HG02610 (cell line): ENCODE measurements around the gene TMEM247.

Experiments used
- ATAC-seq: cut with Tn5 transposase; IDR thresholded peaks from one replicate; pipeline ENCODE4 v1.9.1; 2021; ENCODE audit warnings: mild to moderate bottlenecking, moderate library complexity; ENCODE audit not compliant: unreplicated experiment

The TMEM247 gene

DNA sequence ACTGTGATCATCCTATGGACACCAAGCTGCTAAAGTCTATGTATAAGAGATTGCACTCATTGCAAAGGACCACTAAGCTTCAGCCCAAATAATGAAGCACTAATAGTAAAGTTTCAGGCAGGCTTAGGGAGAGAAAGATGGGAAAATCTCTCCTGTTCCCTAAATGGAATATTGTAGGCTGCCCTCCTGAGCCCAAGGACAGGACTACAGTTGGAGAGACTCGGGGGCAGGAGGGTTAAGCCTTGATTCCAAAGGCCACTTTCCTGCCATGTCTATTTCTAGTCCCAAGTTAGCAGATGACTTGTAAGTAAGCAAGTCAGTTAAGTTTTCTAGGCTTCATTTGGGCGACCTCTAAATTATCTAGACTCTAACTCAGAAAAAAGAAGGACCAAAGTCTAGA lies 9.0 kb downstream of the TMEM247 start:
- ATAC-seq, result no peak

DNA sequence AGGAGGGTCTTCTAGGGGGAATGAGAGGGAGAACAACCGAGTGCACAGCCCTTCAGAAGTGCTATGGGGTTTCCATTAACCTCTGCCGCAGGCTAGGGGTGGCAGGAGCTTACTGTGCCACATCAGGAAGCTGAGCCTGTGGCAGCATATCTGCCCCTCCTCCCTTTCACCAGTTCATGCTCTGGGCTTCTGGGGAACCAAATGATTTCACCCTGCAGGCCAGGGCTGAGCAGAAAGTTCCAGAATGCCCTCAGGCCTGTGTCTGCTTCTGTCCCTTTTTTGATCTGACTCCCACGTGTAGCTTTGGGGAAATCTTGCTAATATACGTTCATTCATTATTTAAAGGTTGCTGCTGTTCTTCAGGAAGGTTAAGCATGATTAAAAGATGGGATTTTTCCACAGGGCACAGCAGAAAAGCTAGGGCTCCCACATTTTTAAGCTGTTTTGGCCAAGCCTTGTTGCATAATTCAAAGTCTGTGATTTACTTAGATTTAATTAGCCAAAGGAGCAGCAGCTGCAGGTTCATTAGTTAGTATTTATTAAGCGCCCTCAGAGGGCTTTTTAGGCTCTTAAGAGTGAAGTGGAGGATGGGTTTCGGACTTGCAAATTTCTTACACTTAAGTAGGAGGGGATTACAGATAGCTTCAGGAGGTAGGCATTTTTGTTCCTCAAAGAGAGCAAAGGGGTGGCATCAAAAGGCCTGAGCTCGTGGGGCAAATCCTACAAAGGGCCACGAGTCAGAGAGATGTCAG lies 10.2 kb downstream of the TMEM247 start:
- no peak for ATAC-seq

DNA sequence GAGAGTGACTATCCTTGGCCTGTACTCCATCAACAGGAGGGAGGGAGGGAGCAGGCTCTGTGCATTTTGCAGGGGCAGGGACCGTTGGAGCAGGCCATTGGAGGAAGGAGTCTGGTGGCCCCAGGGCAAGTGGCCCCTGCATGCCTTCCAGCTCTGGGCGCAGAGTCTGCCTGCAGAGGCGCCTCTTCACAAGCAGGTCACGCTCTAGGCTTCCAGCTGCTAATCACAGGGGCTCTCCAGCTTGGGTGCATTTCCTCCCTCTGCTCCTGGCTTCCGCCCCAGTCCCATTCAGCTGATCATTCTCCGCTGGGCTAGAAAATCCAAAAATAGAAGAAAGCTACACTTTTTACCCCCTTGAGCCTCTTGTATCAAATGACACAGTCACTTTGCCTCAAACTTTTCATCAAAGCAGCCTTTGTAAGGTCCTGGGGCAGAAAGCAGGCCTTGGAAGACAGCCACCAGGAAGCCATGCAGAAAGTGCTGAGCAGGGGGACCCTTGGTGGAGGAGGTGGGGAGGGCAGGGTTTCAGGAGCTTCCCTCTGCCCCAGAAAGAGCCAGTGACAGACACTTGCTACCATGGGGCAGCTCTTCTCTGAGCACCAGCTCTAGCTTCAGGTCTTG lies 11.3 kb downstream of the TMEM247 start:
- peak; percentile 68 for ATAC-seq

DNA sequence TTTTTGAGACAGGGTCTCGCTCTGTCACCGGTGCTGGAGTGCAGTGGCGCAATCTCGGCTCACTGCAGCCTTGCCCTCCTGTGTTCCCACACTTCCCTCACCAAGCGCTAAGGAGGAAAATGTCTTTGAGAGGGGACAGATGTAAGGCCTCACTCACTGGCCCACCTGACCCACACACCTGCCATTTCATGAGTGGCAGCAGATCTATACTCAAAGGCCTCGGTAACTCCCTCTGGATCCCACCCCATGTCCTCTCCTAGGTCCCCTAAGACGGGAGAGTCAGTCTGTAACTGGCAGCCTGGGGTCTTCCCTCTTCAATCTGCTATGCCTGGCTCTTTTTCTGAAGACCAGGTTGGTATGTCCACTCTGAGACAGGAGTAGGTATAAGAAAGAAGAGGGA lies 12.9 kb downstream of the TMEM247 start:
- ATAC-seq, result no peak

DNA sequence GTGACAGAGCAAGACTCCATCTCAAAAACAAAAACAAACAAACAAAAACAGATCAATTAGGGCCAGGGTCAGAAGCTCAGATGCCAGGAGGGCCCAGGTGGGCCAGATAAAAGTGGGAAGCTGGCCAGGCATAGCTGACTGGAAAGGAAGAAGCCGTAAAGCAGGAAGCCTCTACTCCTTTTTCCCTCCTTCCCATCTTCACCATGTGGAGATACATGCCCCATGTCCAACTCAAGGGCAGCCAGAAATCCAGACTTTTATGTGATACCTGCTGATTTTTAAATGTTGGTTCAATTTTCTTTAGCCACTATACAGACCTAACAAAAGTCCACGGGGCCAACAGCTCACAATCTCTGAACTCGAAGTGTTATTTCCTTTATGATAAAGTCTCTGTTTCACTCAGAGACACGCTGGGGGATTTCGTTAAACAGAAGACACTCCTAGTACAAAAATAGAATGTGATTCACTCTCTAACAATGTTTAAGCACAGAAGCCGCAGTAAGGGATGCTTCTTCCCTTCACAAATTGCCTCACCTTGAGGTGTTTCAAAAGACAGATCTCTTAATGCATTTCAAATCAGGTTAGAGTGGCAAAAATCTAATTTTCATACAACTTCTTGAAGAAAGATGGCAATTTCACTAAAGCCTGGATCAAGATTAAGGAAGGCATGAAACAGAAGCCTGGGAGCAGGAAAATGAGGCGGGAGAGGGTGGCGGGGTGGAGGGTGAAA lies 14.0 kb downstream of the TMEM247 start:
- peak; percentile 85 for ATAC-seq

DNA sequence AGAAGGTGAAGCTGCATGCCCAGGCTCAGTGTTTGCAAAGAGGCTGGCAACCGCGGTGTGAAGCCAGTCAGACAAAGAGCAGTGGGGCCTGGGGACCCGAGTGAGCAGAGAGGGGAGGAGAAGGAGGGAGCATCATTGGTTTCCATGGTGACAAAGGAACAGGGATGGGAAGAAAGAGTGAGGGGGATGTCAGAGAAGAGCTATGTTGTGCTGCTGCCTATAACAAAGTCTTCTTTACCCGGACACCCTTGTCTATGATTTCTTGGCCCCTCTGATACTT lies 14.5 kb downstream of the TMEM247 start:
- ATAC-seq, result no peak

DNA sequence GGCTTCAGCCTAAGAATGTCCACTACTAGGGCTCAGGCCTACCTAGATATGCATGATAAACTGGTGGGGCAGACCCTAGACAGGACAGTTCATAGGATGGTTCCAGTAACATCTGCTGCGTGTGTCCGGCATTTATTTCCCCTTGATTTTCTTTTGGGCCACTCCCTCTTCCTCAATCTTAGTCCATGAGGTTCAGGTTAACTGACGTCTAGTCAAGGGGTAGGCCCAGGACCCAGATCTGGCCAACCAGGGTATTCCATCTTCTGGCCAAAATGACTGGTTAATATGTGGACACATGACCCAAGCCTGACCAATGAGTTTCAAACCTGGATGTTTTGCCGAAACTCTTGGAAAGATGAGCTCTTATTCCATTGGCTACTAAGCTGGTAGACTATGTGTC lies 15.2 kb downstream of the TMEM247 start:
- no peak for ATAC-seq

DNA sequence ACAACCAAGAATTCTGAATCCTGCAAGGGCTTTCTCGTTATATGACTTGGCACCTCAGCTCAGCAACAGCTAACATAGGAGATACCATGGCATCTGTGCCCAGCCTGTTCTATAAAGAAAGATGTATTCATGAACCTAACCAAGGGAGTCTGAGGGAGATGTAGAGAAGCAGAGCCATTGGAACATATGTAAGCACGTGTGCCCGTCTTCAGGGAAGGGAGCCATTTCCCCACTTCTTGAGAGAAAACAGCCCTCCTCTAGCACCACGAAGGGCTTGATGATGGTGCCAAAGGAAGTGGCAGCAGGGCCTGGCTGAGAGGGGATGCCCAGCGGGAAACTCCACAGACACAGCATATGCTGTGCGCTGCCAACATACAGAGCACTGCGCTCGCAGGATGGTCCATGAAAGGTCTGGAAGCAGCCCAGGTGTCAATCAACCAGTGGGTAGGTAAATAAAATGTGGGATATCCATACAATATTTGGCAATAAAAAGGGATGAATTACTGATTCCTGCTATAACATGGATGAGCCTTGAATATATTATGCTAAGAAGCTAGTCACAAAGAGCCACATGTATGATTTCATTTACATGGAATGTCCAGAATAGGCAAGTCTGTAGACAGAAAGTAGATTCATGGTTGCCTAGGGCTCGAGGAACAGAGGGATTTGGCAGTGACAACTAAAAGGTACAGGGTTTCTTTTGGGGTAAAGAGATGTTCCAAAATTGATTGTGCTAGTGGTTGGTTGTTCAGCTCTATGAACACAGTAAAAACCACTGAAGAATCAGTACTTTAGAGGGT lies 16.1 kb downstream of the TMEM247 start:
- ATAC-seq, result no peak

DNA sequence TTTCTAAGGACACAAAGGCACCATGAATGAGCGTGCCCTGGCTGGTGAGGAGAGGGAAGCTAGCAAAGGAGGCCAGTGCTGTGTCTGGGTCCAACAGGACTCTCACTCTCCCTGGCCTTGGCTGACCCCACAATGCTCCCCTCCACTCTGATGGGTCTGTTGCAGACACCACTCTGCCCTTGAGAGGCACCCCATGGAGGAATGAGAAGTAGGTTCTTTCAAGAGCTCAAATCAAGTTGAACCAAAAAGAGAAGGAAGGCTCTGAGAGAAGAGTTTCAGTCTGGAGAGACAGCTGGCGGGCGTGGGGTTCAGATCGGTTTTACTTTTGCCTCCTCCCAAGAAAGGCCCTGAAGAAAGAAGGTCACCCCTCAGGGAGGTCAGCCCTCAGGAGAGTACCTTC lies 18.4 kb downstream of the TMEM247 start:
- no peak for ATAC-seq

DNA sequence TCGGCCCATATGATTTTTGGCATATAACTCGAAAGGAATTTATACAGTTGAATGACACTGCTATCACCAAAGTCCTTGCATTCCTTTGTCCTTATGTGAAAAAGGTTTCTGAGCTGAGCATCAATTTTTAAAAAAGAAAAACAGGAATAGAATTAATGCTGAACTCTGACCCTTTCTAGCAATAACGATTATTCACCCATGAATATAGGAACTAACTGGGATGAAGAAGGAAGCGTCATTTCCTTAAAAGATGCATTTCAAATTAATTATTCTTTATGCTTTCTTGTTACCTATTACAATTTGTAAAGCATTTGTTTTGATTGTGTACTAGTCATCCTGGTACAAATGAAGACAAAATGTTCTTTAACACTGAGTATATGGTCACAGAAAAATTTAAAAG lies 19.3 kb downstream of the TMEM247 start:
- ATAC-seq, result no peak

DNA sequence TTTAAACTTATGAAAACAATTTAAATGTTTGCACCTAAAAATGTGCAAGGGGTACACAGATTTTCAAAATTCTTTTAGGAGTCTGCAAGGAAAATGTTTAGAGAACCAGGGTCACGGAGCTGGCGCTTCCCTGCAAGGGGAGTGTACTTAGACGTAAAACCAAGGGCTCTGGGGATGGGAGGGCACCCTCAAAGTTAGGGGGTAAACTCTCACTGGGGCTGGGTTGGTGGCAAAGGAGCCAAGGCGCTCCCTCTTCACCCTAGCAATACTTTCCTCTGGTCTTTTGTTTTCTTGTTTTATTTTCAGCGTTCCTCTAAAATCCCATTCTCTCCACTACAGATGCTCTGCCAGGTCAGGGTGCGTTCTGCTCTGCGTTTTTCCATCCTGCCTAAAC lies 20.0 kb downstream of the TMEM247 start:
- ATAC-seq, result no peak

DNA sequence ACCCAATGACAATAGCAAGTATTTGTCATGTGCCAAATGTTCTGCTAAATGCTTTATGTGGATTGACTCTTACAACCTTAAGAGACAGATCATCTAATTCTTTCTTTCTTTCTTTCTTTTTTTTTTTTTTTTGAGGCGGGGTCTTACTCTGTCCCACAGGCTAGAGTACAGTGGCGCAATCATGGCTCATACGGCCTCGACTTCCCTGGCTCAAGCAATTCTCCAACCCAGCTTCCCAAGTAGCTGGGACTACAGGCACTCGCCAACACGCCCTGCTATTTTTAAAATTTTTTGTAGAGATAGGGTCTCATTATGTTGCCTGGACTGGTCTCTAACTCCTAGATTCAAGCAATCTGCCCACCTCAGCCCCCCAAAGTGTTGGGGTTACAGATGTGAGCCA lies 21.4 kb downstream of the TMEM247 start:
- ATAC-seq, result no peak

DNA sequence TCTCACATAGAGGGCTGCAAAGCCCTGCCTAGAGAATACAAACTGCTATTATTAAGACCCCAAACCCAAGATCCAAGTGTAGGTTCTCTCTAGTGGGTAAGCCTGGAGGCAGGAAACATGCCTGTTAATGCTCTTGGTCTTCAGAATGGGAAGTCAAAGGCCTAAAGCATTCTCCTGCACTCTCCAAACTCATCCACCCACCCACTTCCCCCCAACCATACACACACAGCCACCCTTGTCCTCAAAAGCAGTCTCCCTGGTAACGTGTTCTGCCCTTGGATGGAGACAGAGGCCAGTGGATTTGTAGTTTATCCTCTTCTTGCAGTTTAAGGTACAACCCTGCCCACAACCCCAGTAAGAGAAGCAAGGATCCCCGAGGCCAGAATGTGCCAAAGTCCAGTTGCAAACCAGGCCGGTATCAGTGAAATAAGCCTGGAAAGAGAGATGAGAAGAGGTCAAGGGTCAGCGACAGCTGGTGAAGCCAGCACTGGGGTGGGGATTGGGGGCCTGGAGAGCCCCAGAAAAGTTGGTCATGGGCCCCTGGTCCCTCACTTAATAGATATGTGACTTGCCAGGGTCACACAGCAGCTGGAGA lies 23.0 kb downstream of the TMEM247 start:
- ATAC-seq, result no peak

DNA sequence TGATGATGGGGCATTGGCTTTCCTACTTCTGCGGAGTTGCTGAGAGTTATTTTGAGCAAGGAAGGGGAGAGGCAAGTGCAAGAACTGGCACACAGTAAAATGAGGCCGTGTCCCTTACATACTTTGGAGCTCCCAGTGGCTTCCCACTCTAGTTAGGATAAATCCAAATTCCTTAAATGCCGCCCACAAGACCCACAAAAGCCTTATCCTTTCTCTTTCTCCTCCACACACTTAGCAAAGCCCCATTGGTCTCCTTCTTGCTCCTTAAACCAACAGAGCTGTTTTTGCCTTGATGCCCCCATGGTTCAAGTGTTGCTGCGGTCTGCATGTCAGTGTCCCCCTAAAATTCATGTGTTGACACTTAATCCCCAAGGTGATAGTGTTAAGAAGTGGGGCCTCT lies 24.3 kb downstream of the TMEM247 start:
- no peak for ATAC-seq

DNA sequence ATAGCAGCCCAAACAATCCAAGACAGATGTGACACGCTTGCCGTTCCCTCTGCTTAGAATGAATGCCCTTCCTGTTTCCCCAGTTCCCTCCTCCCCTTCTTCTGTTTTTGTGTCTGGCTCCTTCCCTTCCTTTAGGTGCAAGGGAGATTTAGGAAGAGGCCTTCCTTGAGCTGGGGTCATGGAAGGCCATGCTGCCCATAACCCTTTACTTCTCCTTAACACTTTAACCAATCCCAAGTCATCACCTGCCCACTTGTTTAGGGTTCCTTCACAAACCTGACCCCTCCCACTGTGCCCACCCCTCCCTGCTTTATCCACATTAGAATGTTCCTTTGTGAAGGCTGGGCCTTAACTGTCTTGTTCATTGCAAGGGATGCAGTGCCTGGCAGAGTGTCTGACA lies 24.9 kb downstream of the TMEM247 start:
- no peak for ATAC-seq

DNA sequence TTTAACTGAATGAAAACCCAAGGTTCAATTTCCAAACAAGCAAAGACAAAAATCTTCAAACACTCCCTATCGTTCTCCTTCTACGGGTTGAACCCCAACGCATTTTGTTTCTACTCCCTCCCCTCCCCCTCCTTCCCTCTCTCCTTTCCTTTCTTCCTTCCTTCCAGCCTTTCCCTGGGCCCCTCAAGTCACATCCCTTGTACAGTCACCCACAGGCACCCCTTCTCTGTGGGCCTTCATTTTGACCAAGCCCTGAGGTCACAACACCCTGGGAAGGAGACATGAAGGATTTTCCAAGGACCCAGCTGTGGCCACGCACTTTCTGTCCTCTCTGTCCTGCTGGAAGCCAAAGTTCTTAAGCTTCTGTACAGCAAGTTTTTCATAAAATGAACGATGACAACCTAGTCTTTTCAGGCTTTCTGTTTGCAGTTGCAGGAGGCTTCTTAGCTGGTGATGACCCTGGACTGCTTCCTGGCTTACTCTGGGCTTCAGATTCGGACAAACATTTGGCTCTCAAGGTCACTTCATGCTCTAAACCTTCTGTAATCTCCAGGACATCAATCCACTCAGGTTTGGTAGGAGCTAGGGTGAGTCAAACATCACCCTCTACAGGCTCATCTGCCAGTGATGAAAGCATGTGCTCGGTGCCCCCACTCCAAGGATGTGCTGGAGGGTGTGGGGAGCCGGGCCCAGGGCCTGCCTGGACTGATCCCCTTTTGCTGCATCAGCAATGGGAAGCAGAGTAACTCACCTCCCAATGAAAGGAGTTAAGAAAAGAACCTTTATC lies 25.5 kb downstream of the TMEM247 start:
- no peak for ATAC-seq

DNA sequence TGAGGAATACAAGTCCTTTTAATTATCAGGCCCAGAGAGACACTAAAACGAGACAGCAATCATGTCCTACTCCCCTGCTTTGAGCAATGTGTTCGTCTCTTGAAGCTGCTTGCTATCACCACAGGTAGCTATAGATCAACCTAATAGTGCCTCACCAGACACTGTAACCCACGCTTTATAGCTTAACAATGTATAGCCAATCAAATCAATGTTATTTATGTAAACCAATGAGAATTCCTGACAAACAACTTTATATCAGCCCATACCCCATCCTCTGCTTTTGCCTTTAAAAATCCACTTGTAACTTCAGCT lies 26.1 kb downstream of the TMEM247 start:
- ATAC-seq, result no peak

DNA sequence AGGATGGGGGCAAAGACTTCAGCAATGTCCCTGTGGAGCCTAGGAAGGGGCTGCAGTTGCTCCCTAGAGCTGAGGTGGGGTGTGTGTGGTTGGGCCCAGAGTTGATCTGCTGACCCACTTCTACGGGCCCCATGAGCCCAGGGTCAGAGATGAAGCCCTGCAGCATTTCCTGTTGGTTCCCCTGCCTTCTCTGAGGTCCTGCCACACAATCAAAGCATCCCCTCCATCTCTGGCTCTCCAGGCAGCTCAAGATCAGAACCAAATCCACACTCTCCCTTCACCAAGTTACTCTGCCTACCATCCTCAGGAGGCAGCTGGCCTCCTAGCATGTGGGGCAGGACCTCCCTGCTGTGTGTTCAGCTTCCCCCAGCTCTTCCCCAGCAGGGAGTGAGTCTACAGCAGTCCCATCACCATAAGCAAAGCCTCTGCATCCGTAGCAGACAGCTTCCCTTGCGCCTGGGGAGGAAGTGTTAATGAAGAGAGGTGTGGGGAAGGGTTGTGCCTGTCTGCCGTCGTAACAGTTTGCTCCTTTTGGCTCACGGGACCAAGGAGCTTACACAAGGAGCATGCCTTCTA lies 26.9 kb downstream of the TMEM247 start:
- no peak for ATAC-seq

DNA sequence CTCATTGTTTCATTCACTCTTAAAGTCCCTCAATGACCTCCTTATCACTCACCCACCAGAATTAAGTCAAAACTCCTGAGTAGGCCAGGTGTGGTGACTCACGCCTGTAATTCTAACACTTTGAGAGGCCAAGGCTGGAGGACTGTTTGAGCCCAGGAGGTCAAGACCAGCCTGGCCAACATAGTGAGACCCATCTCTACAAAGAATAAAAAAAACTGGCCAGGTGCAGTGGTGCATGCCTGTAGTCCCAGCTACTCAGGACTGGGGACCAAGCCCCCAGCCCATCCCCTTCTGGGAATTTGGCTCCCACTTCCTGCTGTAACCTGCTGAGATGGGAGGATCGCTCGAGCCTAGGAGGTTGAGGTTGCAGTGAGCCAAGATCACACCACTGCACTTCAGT lies 28.9 kb downstream of the TMEM247 start:
- no peak for ATAC-seq

DNA sequence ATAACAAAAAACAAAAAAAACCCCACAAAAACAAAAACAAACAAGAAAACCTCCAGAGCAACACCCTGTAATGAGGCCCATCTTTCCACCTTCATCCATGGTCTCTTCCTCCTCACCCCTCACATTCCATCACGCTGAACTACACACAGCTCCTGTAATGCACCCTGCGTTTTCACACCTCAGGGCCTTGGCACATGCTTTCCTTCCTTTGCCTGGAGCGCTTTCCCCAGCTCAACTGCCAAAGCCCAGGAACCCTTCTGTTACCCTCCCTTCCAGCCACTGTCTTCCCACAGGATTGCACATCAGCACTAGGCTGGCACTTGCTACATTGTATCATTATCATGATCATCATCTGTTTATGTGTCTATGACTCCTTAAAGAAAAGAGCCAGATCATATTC lies 29.4 kb downstream of the TMEM247 start:
- ATAC-seq, result no peak
